Stimulated activated CD8-positive, alpha-beta memory T cell treated with anti-CD3 and anti-CD28 coated beads, Interleukin-2, amount 100 ng/mL, for 48 hours (primary cell): ENCODE measurements around the gene POLD2.

Experiments used
- DNase-seq, 2 donors: peaks; one replicate each; pipeline ENCODE4 v3.0.0-alpha.2; 2020; ENCODE audit warnings: low read depth in 2 of 2

Gene POLD2

DNA sequence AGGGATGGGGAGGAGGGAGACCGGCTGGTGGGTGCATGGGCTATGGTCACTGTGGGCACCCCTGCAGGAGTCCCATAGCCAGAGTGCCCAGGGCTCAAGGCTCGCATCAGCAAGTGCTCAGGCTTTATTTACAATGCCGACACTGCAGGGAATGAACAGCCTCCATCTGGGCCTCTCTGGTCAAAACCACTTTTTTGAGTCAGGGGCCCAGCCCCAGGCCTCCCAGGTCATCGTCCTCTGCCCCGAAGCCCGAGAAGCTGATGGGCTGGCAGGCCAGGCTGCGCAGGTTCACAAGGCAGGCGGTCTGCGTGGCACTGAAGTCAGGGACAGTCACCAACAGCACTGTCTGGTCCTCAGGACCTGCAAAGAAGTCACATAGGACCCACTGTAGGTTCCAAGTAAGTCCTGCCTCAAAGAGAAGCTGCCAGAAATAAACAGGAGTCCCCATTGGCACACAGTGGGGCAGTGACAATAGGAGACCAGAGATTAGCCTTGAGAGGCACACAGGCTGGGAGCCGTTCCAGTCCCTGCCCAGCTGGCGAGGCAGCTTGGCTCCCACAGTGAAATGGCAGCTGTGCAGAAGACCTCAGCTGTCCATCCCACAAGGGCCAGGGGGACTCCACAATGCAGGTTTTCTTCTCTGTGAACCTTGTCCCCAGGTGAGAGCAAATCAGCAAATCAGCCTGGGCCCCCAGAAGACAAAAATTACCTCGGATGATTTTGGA lies 8.6 kb downstream of the POLD2 start:
- DNase-seq: no peak

- DNase-seq: no peak
These were observed 9.5 kb downstream of the POLD2 start for GRCh38 chr7:44113764-44114354.

DNA sequence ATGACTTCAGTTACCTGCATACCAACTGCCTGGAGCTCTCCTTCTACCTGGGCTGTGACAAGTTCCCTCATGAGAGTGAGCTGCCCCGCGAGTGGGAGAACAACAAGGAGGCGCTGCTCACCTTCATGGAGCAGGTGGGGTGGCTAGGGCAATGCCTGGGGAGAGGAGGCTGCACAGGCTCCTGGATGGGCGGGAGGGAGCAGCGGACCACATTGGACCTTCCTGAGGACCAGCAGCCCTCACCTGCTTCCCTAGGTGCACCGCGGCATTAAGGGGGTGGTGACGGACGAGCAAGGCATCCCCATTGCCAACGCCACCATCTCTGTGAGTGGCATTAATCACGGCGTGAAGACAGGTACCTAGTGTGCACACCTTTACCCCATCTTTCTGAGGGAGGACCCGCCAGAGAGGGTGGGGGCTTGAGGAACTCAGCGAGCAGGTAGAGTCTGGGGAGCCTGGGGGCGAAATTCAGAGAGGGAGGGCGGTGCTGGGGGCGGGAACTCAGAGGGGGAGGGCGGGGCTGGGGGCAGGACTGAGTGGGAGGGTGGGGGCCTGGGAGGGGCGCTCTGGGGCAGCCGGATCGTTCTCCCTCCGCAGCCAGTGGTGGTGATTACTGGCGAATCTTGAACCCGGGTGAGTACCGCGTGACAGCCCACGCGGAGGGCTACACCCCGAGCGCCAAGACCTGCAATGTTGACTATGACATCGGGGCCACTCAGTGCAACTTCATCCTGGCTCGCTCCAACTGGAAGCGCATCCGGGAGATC lies 10.2 kb downstream of the POLD2 start:
- DNase-seq: no peak

GRCh38 chr7:44112231-44112996 lies 10.9 kb downstream of the POLD2 start:
- DNase-seq: no peak

DNA sequence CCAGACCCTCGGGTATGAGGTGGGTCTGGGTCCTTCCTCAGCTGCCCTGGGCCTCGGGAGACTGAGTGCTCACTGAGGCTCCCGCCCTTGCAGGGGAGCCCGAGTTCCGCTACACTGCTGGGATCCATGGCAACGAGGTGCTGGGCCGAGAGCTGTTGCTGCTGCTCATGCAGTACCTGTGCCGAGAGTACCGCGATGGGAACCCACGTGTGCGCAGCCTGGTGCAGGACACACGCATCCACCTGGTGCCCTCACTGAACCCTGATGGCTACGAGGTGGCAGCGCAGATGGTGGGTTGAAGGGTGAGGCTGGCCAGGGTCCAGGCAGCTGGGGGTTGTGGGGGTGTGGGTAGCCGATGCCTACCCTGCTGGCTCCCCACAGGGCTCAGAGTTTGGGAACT lies 11.6 kb downstream of the POLD2 start:
- DNase-seq: no peak

DNA sequence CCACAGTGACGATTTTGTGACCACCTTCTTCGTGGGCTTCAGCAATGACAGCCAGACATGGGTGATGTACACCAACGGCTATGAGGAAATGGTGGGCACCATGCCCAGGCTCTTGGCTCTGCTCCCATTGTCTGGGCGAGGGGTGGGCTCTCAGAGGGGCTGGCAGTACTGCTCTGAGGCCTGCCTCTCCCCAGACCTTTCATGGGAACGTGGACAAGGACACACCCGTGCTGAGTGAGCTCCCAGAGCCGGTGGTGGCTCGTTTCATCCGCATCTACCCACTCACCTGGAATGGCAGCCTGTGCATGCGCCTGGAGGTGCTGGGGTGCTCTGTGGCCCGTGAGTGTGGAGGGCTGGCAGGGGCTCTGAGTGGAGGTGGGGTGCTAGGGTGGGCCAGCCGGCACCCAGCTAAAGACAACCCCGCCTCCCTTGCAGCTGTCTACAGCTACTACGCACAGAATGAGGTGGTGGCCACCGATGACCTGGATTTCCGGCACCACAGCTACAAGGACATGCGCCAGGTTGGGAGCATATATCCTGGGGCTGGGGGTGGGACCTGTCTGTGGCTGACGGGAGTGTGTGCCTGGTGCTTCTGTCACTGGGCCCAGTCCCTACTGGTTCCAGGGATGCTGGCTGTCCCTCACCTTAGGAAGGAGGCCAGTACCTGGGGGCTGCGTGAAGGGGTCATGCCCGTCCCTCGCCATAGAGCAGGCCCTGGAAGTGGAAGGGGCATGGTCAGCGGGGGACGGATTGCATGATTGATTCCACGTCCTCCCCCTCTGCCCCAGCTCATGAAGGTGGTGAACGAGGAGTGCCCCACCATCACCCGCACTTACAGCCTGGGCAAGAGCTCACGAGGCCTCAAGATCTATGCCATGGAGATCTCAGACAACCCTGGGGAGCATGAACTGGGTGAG lies 12.4 kb downstream of the POLD2 start:
- no peak for DNase-seq

- DNase-seq: no peak
These were observed 13.4 kb downstream of the POLD2 start for GRCh38 chr7:44109991-44110390.

DNA sequence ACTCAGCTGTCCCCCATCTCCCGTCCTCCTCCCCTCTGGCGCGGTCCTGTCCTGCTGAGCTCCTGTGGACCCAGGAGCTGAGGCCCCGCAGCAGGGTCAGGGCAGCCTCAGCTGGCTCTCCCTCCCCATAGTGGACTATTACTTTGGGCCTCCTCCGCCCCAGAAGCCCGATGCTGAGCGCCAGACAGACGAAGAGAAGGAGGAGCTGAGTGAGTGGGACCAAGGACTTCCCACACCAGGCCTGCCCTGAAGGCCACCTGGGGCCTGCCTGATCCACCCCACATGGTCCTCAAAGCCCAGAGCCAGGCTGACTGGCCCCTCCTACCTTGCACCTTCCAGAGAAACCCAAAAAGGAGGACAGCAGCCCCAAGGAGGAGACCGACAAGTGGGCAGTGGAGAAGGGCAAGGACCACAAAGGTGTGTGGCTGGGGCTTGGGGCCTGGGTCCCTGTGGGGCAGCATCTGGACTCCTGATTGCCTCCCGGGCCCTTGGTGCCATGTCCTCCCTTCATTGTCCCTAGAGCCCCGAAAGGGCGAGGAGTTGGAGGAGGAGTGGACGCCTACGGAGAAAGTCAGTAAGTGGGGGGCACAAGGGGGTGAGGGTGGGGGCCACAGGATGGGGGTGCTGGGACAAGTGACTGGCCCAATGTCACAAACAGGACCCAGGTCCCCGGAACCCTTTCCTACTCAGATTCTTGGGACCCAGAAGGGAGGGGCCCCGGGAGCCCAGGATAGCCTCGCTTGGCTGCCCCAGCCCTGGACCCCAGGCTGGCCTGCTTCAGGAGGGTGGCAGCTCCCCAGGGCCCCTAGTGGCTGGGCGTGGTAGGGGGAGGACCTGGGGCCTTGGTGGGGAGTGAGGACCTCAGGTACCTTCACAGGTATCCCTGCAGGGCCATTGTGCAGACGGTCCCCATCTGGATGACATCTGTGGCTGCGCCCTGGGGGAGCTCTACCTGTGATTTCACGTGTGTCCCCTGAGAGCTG lies 14.3 kb downstream of the POLD2 start:
- DNase-seq: no peak

- no peak for DNase-seq
These were observed 15.2 kb downstream of the POLD2 start for GRCh38 chr7:44107961-44108767.

GRCh38 chr7:44107116-44107960 lies 16.0 kb downstream of the POLD2 start:
- no peak for DNase-seq

- no peak for DNase-seq
These were observed 16.9 kb downstream of the POLD2 start for GRCh38 chr7:44106311-44107065.

DNA sequence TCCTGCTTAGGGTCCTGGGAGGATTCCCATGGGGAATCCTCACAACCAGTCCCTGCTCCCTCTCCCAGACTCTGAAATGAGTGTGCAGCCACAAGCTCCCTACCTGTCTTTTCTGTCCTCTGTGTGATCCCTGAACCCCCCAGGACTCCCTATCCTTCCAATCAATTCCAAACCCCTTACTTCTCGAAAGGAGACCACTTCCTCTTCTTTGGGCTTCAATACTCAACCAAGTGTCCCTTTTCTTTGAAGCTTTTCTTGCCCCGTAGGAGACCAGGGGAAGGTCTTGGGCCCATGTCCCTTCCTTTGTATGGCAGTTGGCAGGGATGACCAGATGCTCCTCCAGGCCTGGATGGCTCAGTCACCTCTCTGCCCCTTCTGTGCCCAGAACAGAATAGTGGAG lies 17.5 kb downstream of the POLD2 start:
- no peak for DNase-seq

- DNase-seq: no peak
These were observed 18.2 kb downstream of the POLD2 start for GRCh38 chr7:44104860-44105771.

DNA sequence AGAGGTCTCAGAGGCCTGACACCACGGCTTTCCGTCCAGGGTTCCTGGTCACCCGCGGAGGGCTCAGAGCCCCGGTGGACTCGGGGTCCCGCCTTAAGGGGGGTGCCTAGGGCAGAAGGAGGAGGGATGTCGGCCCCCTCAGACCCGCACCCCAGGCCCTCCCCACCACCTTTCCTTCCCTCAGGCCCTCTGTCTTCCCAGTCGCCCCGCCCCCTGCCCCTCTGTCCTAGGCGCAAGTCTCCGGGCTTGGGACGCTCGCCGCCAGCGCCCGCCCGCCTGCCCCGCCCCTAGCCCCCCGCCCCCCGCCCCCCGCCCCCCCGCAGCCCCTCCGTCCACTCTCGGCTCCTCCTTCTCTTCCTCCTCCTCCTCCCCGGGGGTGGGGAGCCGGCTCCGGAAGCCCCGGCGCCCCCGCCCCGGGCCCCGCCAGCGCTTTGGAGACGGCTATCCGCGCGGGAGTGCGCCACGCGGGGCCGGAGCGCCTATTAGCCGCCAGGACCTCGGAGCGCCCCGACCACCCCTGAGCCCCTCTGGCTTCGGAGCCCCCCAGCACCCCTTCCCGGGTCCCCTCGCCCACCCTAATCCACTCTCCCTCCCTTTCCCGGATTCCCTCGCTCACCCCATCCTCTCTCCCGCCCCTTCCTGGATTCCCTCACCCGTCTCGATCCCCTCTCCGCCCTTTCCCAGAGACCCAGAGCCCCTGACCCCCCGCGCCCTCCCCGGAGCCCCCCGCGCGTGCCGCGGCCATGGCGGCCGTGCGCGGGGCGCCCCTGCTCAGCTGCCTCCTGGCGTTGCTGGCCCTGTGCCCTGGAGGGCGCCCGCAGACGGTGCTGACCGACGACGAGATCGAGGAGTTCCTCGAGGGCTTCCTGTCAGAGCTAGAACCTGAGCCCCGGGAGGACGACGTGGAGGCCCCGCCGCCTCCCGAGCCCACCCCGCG lies 19.2 kb downstream of the POLD2 start, which contains the start of gene AEBP1:
AEBP1 (plus strand) TSS at position 423 of the 937 bp plus-strand sequence; CDS start at position 744, 321 bp downstream.
- DNase-seq: no peak

DNA sequence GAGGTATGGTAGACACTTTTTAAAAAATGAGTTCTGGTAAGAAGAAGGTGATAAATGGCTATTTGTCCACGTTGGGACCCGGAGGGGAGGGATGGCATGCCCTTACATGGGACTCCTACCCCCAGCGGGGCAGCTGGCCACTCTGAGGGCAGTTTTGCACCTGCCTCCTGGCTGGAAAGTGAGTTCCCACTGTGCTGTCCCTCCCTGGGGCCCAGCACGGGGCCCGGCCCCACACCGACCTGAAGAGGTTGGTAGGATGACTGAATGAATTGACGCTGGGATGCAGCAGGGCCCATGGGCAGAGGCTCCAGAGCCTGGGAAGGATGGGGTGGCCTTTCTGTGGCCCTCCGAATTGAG lies 19.8 kb downstream of the POLD2 start:
- no peak for DNase-seq
